ENCODE measurements around the gene CHST6.
A peak's percentile ranks its signal among the peaks of the same experiment; 100 is the strongest.
"Not testable (repeated sequence)": the region's sequence is repeated elsewhere in the genome, so short reads cannot be mapped to it uniquely, and the experiment has no call there.

Gene CHST6

GRCh38 chr16:75433732-75434413 is 61.4 kb downstream of the CHST6 start:
- DNase-seq (ENCODE audit: low spot score) = no peak

GRCh38 chr16:75432828-75433731 is 62.2 kb downstream of the CHST6 start, which contains the start of gene CFDP1:
Gene CFDP1 (minus strand): TSS chr16:75433503. CDS start chr16:75433352, 151 bp downstream.
- DNase-seq (ENCODE audit: low spot score) = peak; percentile 96

GRCh38 chr16:75429621-75430403 is 65.4 kb downstream of the CHST6 start:
- DNase-seq (ENCODE audit: low spot score) = no peak

- DNase-seq (ENCODE audit: low spot score) = not testable (repeated sequence)
Measured at GRCh38 chr16:75426524-75426923, 68.7 kb downstream of the CHST6 start.

GRCh38 chr16:75424105-75424762 is 71.0 kb downstream of the CHST6 start:
- DNase-seq (ENCODE audit: low spot score) = not testable (repeated sequence)

- no peak for DNase-seq (ENCODE audit: low spot score)
Measured at GRCh38 chr16:75423723-75424104, 71.5 kb downstream of the CHST6 start.

Measured in globus pallidus (tissue), 1 donor.